Fibroblast of peridontal ligament (primary cell): ENCODE measurements around the gene UGP2.
A peak's percentile ranks its signal among the peaks of the same experiment; 100 is the strongest.
"Not testable (repeated sequence)": the region's sequence is repeated elsewhere in the genome, so short reads cannot be mapped to it uniquely, and the experiment has no call there.

ENCODE experiments used
- DNase-seq: peaks from one replicate; pipeline ENCODE4 v3.0.0-alpha.2; 2010; ENCODE audit errors: extremely low read depth

Gene UGP2

DNA sequence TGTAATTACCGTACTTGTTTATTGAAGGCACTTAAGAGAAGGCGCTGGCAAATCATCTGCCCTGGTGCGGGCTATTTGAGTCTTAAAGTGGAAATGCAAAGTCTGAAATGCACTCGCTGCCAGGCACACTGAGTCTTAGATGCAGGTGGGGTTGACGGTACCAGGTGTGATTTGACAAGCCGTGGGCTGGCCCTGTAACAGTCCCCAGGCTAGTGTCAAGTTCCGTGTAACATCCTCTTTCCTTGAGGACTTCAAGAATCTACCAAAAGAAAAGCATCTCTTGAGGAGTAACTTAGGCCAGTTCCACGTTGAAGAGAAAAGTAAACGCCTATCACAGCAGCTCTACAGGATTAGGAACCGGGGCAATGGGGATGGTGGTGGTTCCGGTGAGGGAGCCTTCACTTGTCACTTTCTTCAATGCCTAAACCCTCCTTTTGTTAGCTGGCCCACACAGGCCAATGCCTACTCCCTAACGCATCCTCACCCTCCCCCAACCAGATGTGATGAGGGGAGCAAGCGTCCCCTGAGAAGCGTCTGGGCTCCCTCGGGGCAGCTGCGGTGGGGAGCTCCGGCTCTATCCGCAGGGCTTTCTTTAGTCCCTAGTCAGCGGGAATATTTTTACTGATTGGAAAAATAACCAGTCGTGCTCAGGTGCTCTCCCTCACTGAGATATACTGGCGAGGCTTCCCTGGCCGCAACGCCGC lies 1.5 kb upstream of the UGP2 start:
- DNase-seq: no peak

DNA sequence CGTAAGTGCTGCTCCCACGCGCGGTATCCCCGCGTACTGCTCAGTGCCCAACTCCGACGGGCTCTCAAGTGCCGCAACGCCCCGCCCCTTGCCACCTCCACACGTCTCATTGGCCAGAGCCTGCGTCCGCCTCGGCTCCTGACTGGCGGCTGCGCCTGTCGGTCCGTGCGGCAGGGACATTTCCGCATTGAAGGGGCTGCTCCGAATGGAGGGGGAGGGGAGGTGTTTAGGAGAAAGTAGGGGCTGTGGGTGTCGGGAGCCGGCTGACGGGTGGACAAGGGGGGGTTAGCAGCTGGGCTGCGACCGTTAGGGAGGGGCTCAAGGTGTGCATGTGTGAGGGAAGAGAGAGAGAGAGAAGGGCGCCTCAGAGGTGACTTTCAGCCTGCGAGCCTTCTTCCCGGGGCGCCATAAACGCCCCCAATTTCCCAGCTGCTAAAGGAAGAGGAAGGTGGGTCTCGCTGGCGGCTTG lies 877 bp upstream of the UGP2 start:
- DNase-seq: peak; percentile 96

- DNase-seq: peak; percentile 87
Measured at GRCh38 chr2:63842149-63843061, 709 bp downstream of the UGP2 start.

- DNase-seq: peak; percentile 34
Measured at GRCh38 chr2:63843093-63843492, 1.4 kb downstream of the UGP2 start.

GRCh38 chr2:63843791-63844190 lies 2.1 kb downstream of the UGP2 start:
- DNase-seq: no peak

DNA sequence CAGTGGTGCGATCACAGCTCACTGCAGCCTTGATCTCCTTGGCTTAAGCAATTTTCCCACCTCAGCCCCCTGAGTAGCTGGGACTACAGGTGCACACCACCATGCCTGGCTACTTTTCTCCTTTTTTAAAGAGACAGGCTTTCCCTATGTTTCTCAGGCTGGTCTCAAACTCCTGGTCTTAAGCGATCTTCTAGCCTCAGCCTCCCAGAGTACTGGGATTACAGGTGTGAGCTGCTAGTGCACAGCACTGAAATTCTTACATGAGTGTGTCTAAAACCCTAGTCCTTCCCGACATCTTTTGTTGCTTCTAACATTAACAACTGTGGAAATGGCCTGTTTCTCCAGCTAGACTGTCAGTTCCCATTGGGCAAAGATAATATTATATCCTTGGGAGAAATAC lies 2.9 kb downstream of the UGP2 start:
- no peak for DNase-seq

GRCh38 chr2:63845866-63846265 lies 4.2 kb downstream of the UGP2 start:
- no peak for DNase-seq

- peak; percentile 35 for DNase-seq
Measured at GRCh38 chr2:63846487-63846886, 4.8 kb downstream of the UGP2 start.

- DNase-seq: not testable (repeated sequence)
Measured at GRCh38 chr2:63847571-63847970, 5.9 kb downstream of the UGP2 start.

- peak; percentile 37 for DNase-seq
Measured at GRCh38 chr2:63849381-63850203, 7.9 kb downstream of the UGP2 start.

- DNase-seq: no peak
Measured at GRCh38 chr2:63850204-63850571, 8.5 kb downstream of the UGP2 start.

- no peak for DNase-seq
Measured at GRCh38 chr2:63850649-63851048, 9.0 kb downstream of the UGP2 start.

- DNase-seq: no peak
Measured at GRCh38 chr2:63851691-63852311, 10.1 kb downstream of the UGP2 start.

DNA sequence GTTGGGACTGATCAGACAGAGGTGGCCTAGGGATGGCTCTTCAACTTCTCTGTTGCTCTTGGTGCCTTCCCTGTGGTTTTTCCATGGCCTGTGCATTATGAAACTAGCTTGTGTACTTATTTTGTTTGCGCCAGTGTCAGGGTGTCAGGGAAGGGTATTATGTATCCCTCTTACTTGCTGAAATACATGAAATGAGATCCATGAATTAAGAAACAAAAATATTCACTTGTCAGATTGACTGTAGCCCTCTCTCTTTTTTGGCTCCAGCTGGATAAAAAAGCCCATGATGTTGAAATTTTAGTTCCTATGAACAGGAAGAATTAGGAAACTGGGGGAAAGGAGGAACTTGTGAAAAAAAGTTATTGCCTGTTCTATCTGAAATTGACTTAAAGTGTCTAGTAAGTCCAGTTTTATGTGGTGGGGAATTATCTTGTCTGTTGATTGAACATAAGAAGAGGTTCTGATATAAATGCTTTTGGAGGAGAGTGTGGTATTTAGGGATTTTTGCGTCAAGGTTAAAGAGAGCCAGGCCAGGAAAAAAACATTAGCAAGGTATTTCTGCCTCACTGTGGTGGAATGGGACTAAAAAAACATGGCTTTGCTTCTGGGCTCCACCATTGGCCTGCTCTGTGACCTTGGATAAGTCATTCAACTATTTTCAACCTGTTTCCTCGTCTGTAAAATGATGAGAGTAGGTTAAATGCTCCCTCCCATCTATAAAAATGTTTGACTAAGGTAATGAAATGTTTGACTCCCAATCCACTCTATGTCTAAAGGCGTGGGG lies 12.0 kb downstream of the UGP2 start:
- peak; percentile 45 for DNase-seq

DNA sequence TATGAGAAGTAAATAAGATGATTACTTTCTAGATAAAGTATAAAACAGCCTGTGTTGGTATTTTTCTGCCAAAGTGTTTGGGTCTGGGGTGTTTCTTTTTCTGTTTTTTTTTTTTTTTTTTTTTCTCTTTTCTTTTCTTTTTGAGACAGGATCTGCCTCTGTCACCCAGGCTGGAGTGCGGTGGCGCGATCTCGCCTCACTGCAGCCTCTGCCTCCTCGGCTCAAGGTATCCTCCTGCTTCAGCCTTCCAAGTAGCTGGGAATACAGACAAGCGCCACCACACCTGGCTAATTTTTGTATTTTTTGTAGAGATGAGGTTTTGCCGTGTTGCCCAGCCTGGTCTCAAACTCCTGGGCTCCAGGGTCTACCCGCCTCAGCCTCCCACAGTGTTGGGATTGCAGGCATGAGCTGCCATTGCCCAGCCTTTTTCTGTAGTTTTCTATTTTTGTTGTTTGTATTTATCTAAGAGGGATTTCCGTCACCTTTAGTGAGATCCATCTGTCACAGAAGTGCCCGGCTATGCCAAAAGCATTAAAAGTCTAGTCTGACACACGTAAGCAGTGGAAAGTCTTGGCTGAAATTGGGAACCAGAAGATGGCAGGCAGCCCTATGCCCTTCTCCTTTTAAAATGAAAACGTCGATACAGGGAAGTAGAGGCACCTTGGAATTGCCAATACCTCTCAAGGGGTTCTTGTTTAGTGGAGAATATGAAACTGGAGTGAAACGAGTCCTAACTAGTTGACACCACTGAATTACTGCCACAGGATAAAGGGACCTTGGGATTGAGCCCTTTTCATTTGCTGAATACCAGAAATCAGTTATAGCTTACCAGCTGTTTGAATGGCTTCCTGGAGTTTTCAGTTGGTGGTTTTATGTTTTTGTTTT lies 14.0 kb downstream of the UGP2 start:
- no peak for DNase-seq

DNA sequence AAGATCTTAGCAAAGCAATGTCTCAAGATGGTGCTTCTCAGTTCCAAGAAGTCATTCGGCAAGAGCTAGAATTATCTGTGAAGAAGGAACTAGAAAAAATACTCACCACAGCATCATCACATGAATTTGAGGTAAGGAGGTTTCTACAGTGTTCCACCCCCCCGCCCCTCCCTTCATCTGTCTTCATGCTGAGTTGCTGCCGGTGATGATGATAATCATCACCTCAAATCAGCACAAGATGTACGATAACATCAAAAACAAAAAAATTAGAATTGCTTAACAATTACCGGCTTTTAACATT lies 14.6 kb downstream of the UGP2 start:
- DNase-seq: no peak

GRCh38 chr2:63858291-63858690 lies 16.6 kb downstream of the UGP2 start:
- no peak for DNase-seq

DNA sequence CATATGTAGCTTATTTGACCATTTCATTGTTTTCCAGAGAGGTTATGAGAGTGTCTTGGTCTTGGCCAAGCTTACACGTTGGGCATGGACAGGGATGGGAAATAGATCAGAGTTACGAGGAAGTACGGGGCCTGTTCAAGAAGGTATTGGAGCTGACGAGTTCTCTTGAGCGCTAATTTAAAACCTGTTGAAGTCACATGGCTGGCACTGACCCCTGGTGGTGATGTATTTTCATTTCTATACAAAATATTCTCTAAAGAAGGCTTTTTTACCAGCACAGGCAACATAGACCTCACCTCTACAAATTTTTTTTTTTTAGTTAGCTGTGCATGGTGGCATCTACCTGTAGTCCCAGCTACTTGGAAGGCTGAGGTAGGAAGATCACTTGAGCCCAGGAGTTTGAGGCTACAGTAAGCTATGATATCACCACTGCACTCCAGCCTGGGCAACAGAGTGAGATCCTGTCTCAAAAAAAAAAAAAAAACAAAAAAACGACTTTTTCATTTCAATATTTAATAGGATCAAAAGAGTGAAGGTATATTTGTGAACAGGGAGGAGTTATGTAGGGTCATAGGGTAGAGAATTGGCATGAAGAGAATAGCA lies 19.6 kb downstream of the UGP2 start:
- DNase-seq: peak; percentile 81

DNA sequence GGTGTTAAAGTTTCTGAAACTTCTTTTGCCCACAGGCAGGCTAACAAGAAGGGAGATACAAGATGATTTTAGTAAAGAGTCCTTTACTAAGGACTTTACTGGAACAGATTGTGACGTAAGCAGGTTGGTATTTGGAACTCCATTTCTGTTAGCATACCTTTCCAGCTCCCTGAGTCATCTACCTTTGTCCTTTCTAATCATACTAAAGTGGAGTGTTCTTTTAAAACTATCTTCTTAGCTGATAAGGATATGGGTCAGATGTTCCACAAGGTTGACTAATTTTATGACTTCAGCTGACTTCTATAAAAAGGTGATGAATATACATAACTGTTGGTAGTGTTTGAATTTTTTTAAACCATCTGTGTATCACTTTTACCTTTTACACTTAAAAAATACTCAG lies 21.1 kb downstream of the UGP2 start:
- no peak for DNase-seq

- no peak for DNase-seq
Measured at GRCh38 chr2:63863707-63864106, 22.0 kb downstream of the UGP2 start.
